Measurements from ENCODE around the gene INHBB.

GRCh38 chr2:120323214-120323613 lies 22.7 kb upstream of the INHBB start:
- TF ChIP-seq ZFX (IDR thresholded peaks at IDR 0.05; ENCODE audit: borderline replicate concordance), result no peak
- no peak for TF ChIP-seq CTCF (IDR thresholded peaks at IDR 0.05)
